K562 (cell line): ENCODE results near the gene RPL27. TPM values are rescaled to one million over a fixed set of nuclear protein-coding genes. Genes with fewer than 3 reads are reported as not detected.

Experiments
- CBX1 ChIP-seq: sonication (generic); IDR thresholded peaks from 2 replicates; pipeline ENCODE4 v1.6.1; 2016; ENCODE audit warnings: antibody characterized with exemption, low read depth, mild to moderate bottlenecking
- CBX8 ChIP-seq: fragments of 200-600 bp; sonication (generic); IDR thresholded peaks from 2 replicates; pipeline ENCODE4 v1.6.1; 2012; ENCODE audit warnings: borderline replicate concordance, mixed run types, low read depth, mild to moderate bottlenecking, moderate library complexity, mixed read lengths, low read length, control low read depth, inconsistent platforms; ENCODE audit not compliant: poor library complexity, severe bottlenecking; ENCODE audit errors: extremely low read depth
- ETV6 ChIP-seq, 3 experiments: fragments of 150-350 bp in 1 of 3; sonication (generic) in 1 of 3; formaldehyde crosslinking in 1 of 3; IDR thresholded peaks; 2 replicates each; pipeline versions ENCODE4 v1.6.1 to v1.8.0; 2014 to 2022; ENCODE audit warnings: borderline replicate concordance in 2 of 3, low read depth in 2 of 3, antibody characterized with exemption in 1 of 3, low read length in 1 of 3, mild to moderate bottlenecking in 1 of 3, missing genetic modification reagents in 1 of 3
- FOSL1 ChIP-seq: fragments of 200-800 bp; sonication (Bioruptor generic); conservative IDR thresholded peaks from 2 replicates; pipeline ENCODE4 v1.6.1; 2016; ENCODE audit warnings: missing genetic modification characterization, missing compliant biosample characterization
- KLF16 ChIP-seq: IDR thresholded peaks from 2 replicates; pipeline ENCODE4 v1.6.1; 2016; ENCODE audit warnings: antibody characterized with exemption
- L3MBTL2 ChIP-seq: fragments of 450-650 bp; IDR thresholded peaks from 2 replicates; pipeline ENCODE4 v1.6.1; 2016; ENCODE audit warnings: mild to moderate bottlenecking, moderate library complexity
- MAFG ChIP-seq: fragments of 450-650 bp; conservative IDR thresholded peaks from 2 replicates; pipeline ENCODE4 v1.6.1; 2016; ENCODE audit warnings: missing genetic modification characterization, missing compliant biosample characterization
- MTA3 ChIP-seq: fragments of 450-650 bp; formaldehyde crosslinking; IDR thresholded peaks from 2 replicates; pipeline ENCODE4 v1.6.1; 2017; ENCODE audit warnings: mild to moderate bottlenecking, borderline replicate concordance
- MYNN ChIP-seq, 2 experiments: sonication (generic); formaldehyde crosslinking in 1 of 2; IDR thresholded peaks; 2 replicates each; pipeline versions ENCODE4 v1.5.0 to v1.6.1; 2016 to 2020; ENCODE audit warnings: antibody characterized with exemption in 1 of 2, missing genetic modification reagents in 1 of 2
- NFIX ChIP-seq: fragments of 250-450 bp; sonication (Bioruptor Pico); IDR thresholded peaks from 2 replicates; pipeline ENCODE4 v1.4.0; 2020; ENCODE audit warnings: low read depth, mild to moderate bottlenecking, moderate library complexity
- PHB ChIP-seq: fragments of 250-450 bp; sonication (Bioruptor Pico); IDR thresholded peaks from 2 replicates; pipeline ENCODE4 v1.5.0; 2021
- RBFOX2 ChIP-seq: fragments of 200-400 bp; formaldehyde crosslinking; IDR thresholded peaks from 2 replicates; pipeline ENCODE4 v1.6.1; 2017; ENCODE audit warnings: low read depth, mild to moderate bottlenecking, low read length, moderate library complexity
- SMAD2 ChIP-seq: fragments of 150-350 bp; IDR thresholded peaks from 2 replicates; pipeline ENCODE4 v1.6.1; 2014; ENCODE audit warnings: low read depth, mild to moderate bottlenecking, low read length
- SMC3 ChIP-seq: conservative IDR thresholded peaks from 2 replicates; pipeline ENCODE4 v1.6.1; 2011; ENCODE audit warnings: low read depth, low read length, improper control_type of control experiment; ENCODE audit not compliant: insufficient read depth
- TAL1 ChIP-seq: fragments of 450-650 bp; IDR thresholded peaks from 2 replicates; pipeline ENCODE4 v1.6.1; 2016; ENCODE audit warnings: mild to moderate bottlenecking
- ZBTB43 ChIP-seq: sonication (generic); formaldehyde crosslinking; IDR thresholded peaks from 2 replicates; pipeline ENCODE4 v1.8.0; 2023; ENCODE audit warnings: mild to moderate bottlenecking, missing genetic modification reagents
- ZKSCAN1 ChIP-seq: fragments of 150-350 bp; IDR thresholded peaks from 2 replicates; pipeline ENCODE4 v1.6.1; 2016; ENCODE audit warnings: low read depth, low read length
- ZNF282 ChIP-seq: sonication (generic); formaldehyde crosslinking; IDR thresholded peaks from 2 replicates; pipeline ENCODE4 v1.8.1; 2023; ENCODE audit warnings: missing genetic modification reagents
- ZNF512 ChIP-seq: IDR thresholded peaks from 2 replicates; pipeline ENCODE4 v1.6.1; 2016; ENCODE audit warnings: missing genetic modification characterization, missing compliant biosample characterization
- ZNF551 ChIP-seq: fragments of 250-450 bp; sonication (Bioruptor Pico); IDR thresholded peaks from 2 replicates; pipeline ENCODE4 v1.5.0; 2021; ENCODE audit warnings: mild to moderate bottlenecking, moderate library complexity
- ZNF740 ChIP-seq, 3 experiments: fragments of 200-800 bp in 1 of 3; sonication (Bioruptor generic) in 1 of 3; sonication (generic) in 1 of 3; formaldehyde crosslinking in 1 of 3; IDR thresholded peaks; 2 replicates each; pipeline versions ENCODE4 v1.6.1 to v1.8.0; 2016 to 2022; ENCODE audit warnings: mild to moderate bottlenecking in 2 of 3, missing compliant biosample characterization in 2 of 3, missing genetic modification characterization in 2 of 3, missing genetic modification reagents in 1 of 3
- ZNF77 ChIP-seq: fragments of 250-450 bp; sonication (Bioruptor Pico); IDR thresholded peaks from 2 replicates; pipeline ENCODE4 v1.5.0; 2020
- polyA plus RNA-seq, 8 experiments: library from polyadenylated mRNA; depleted of rRNA in 4 of 8; stranded (reverse) in 5 of 8; unstranded in 3 of 8; fragments of >200 nt; fragmentation: Nextera tagmentation in 2 of 8; fragmentation: Illumina TruSeq in 1 of 8; extraction: Ambion mirVana in 2 of 8; extraction: Trizol in 1 of 8; gene quantifications; 2 replicates each; pipeline versions ENCODE4 v1.2.1 to v1.2.3, GENCODE V29; 2011 to 2014; ENCODE audit warnings: inconsistent platforms in 1 of 8, missing spikeins in 1 of 8
- total RNA-seq, 7 experiments: library from RNA; depleted of rRNA in 6 of 7; stranded (reverse); fragments of >200 nt in 6 of 7; fragmentation: Illumina TruSeq in 2 of 7; extraction: Trizol in 2 of 7; gene quantifications; 2 replicates each; pipeline versions ENCODE4 v1.2.1 to v1.2.3, GENCODE V29; 2011 to 2021; ENCODE audit warnings: low replicate concordance in 1 of 7

Gene RPL27
- total and polyA plus RNA-seq, 9 of the 15 experiments (the other 6 are each of a cell fraction or from before 2014, with no cell fraction given), result 1,539 to 6,155 (median 3,710) TPM

- TF ChIP-seq ZBTB43 (CRISPR knock-in tag), result no peak
- no peak for TF ChIP-seq ZNF740 (CRISPR knock-in tag; IDR thresholded peaks at IDR 0.05)
- no peak for TF ChIP-seq ZNF740 (tag; IDR thresholded peaks at IDR 0.05)
- TF ChIP-seq L3MBTL2, result peak; percentile 47; the same call in 1 of the 2 replicates
- peak; percentile 44; the same call in 1 of the 2 replicates for TF ChIP-seq MTA3
- no peak for TF ChIP-seq ZNF77 (CRISPR knock-in tag)
- no peak for TF ChIP-seq CBX8
- peak; percentile 33; the same call in 1 of the 2 replicates for TF ChIP-seq KLF16
- TF ChIP-seq MAFG (tag), result peak; percentile 18; the same call in 1 of the 2 replicates
- TF ChIP-seq TAL1, result no peak
- no peak for TF ChIP-seq NFIX (CRISPR knock-in tag)
- no peak for TF ChIP-seq PHB (CRISPR knock-in tag)
- TF ChIP-seq ZKSCAN1, result 0 out of 2 replicates have a peak, but pooled peaks have one; percentile 27
- no peak for TF ChIP-seq SMAD2
- no peak for TF ChIP-seq CBX1
- 0 out of 2 replicates have a peak, but pooled peaks have one; percentile 17 for TF ChIP-seq FOSL1 (tag)
- no peak for TF ChIP-seq MYNN (IDR thresholded peaks at IDR 0.05)
- TF ChIP-seq MYNN (CRISPR knock-in tag; IDR thresholded peaks at IDR 0.05), result no peak
- no peak for TF ChIP-seq ZNF282 (CRISPR knock-in tag)
- TF ChIP-seq RBFOX2, result peak; percentile 69
- 0 out of 2 replicates have a peak, but pooled peaks have one; percentile 35 for TF ChIP-seq SMC3
- TF ChIP-seq ETV6 (IDR thresholded peaks at IDR 0.05; ENCODE audit: borderline replicate concordance in 1 of 2, low read depth in 2 of 2, low read length in 1 of 2), result peak in 1 of 2 experiments; percentile 79; a peak in 1 of 4 replicates
- TF ChIP-seq ETV6 (CRISPR knock-in tag; IDR thresholded peaks at IDR 0.05; ENCODE audit: borderline replicate concordance), result no peak
- no peak for TF ChIP-seq ZNF512
- TF ChIP-seq ZNF551 (CRISPR knock-in tag), result no peak
These were observed 8.7 kb downstream of the RPL27 start, which contains the start of gene IFI35 (continued) for GRCh38 chr17:43006639-43007551.
